ENCODE results near the gene DBF4. TPM values are rescaled to one million over a fixed set of nuclear protein-coding genes. Genes with fewer than 3 reads are reported as not detected.
A peak's percentile ranks its signal among the peaks of the same experiment; 100 is the strongest.

Gene DBF4
- total and polyA plus RNA-seq, 2 of the 13 experiments (the other 11 are each of a cell fraction or from before 2014, with no cell fraction given) = 5.0 to 64.4 TPM

GRCh38 chr7:87933953-87934698 lies 57.8 kb downstream of the DBF4 start, which contains the start of gene ADAM22 (continued):
- TF ChIP-seq PAXIP1 (CRISPR knock-in tag; conservative IDR thresholded peaks at IDR 0.05) (peak; percentile 17; the same call in 1 of the 2 replicates), ONECUT2 (CRISPR knock-in tag; IDR thresholded peaks at IDR 0.05) (no peak), ZNF703 (CRISPR knock-in tag; IDR thresholded peaks at IDR 0.05; ENCODE audit: borderline replicate concordance) (no peak), ADNP (CRISPR knock-in tag; IDR thresholded peaks at IDR 0.05) (0 out of 2 replicates have a peak, but pooled peaks have one; percentile 10), SP5 (CRISPR knock-in tag; IDR thresholded peaks at IDR 0.05; ENCODE audit: borderline replicate concordance, low read depth) (no peak; the same call in 1 of the 2 replicates), MTA1 (CRISPR knock-in tag; IDR thresholded peaks at IDR 0.05; ENCODE audit: borderline replicate concordance) (peak; percentile 91), ZBTB7B (CRISPR knock-in tag; IDR thresholded peaks at IDR 0.05) (peak; percentile 69), SRY (CRISPR knock-in tag; IDR thresholded peaks at IDR 0.05) (0 out of 2 replicates have a peak, but pooled peaks have one; percentile 35), PITX1 (CRISPR knock-in tag; IDR thresholded peaks at IDR 0.05) (no peak), E2F5 (CRISPR knock-in tag; conservative IDR thresholded peaks at IDR 0.05) (peak; percentile 31; the same call in 1 of the 2 replicates), ZNF329 (CRISPR knock-in tag; IDR thresholded peaks at IDR 0.05; ENCODE audit: low read depth) (0 out of 2 replicates have a peak, but pooled peaks have one; percentile 27), EED (CRISPR knock-in tag; IDR thresholded peaks at IDR 0.05) (no peak), KDM3A (CRISPR knock-in tag; IDR thresholded peaks at IDR 0.05; ENCODE audit: low read depth) (peak; percentile 73; the same call in 1 of the 2 replicates), ZNF552 (CRISPR knock-in tag; IDR thresholded peaks at IDR 0.05; ENCODE audit: borderline replicate concordance) (no peak), HDAC1 (CRISPR knock-in tag; IDR thresholded peaks at IDR 0.05) (peak; percentile 65), MTF1 (CRISPR knock-in tag; IDR thresholded peaks at IDR 0.05) (no peak; the same call in 1 of the 2 replicates), TBP (CRISPR knock-in tag; IDR thresholded peaks at IDR 0.05) (no peak), POLR2A (IDR thresholded peaks at IDR 0.05; ENCODE audit: insufficient read depth in 1 of 2, low read depth in 2 of 2, low read length in 2 of 2) (peak; percentile 76 to 79), MAX (IDR thresholded peaks at IDR 0.05) (peak; percentile 82), ZC3H13 (CRISPR knock-in tag; IDR thresholded peaks at IDR 0.05) (peak; percentile 84), GLI4 (CRISPR knock-in tag; IDR thresholded peaks at IDR 0.05; ENCODE audit: borderline replicate concordance) (0 out of 2 replicates have a peak, but pooled peaks have one; percentile 34), NFATC3 (CRISPR knock-in tag; IDR thresholded peaks at IDR 0.05) (0 out of 2 replicates have a peak, but pooled peaks have one; percentile 21), ZNF704 (CRISPR knock-in tag; IDR thresholded peaks at IDR 0.05; ENCODE audit: borderline replicate concordance) (0 out of 2 replicates have a peak, but pooled peaks have one; percentile 10), RFXANK (CRISPR knock-in tag; IDR thresholded peaks at IDR 0.05) (no peak), RXRB (CRISPR knock-in tag; IDR thresholded peaks at IDR 0.05; ENCODE audit: borderline replicate concordance) (0 out of 2 replicates have a peak, but pooled peaks have one; percentile 16), ZNF768 (CRISPR knock-in tag; IDR thresholded peaks at IDR 0.05) (peak; percentile 86)
